ENCODE data around the gene CPED1.
A peak's percentile ranks its signal among the peaks of the same experiment; 100 is the strongest.

CPED1 gene

DNA sequence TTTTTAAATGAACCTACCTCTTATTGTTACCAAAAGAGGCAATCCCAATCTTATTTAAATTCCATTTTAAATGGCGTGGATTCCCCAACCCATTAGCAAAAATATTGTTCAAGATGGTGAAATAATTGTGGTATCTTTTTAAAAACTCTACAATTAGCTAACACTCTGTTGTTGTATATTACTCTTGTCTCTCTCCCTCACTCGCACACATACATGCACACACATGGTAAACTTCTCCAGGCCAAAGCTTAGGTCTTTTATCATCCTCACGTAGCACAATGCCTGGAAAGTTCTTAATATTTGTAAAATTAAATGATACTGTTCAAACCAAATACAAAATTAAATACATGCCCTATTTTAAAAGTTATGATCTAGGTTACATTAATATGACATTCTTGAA, 171.0 kb downstream of the CPED1 start:
- Mint-ChIP-seq H3K4me3 (no peak overlapping the region), H3K27me3 (no peaks in the 10 kb centered on the region), H3K9me3 (peaks cover 4% of the 10 kb centered on the region in 2 donors), H3K36me3 (peaks cover 2 to 5% of the 10 kb centered on the region in 2 donors), H3K27ac (no peak overlapping the region), H3K4me1 (peaks cover 22 to 34% of the 10 kb centered on the region in 2 donors)
- ATAC-seq (replicated peaks) (no peak), DNase-seq (no peak)

DNA sequence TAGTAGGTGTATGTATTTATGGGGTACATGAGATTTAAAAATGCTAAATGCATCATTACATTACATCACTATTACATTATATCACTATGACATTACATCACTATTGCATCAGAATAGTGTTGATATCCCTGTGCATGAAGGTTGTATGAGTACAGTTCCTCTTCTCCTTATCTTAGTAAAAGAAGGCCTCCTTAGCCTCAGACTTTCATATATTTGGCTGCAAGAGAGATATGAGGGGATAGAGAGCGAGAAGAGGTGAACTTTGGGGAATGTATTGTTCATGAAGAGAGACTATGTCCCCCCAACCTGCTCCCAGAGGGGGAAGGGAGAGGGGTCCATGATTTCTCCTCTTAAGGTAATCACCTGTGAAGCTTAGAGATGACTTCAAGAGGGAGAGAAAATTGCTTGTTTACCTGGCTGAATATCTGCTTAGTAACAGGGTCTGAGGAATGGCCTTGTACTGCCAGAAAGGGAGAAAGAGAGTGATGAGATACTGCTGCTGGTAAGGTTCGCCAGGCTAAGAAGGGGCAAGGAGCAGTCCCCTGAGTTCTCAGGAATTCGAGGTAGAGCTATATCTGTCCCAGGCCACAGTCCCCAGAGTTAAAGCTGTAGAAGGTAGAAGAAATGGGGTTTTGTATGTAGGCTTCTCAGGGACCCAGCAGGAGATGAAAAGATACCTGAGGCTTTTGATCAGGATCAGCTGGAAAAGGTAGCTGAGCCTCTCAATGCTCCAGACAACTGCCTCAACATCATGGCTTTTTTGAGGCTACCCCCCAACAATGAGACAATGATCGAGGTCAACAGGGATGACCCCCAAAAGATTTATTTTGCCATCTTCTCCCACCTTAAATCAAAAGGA, 171.9 kb downstream of the CPED1 start:
- peak; percentile 68 to 78 for ATAC-seq (replicated peaks)
- Mint-ChIP-seq H3K36me3 (peaks cover 2 to 5% of the 10 kb centered on the region in 2 donors), H3K27ac (peak overlapping the region; percentile 72)

DNA sequence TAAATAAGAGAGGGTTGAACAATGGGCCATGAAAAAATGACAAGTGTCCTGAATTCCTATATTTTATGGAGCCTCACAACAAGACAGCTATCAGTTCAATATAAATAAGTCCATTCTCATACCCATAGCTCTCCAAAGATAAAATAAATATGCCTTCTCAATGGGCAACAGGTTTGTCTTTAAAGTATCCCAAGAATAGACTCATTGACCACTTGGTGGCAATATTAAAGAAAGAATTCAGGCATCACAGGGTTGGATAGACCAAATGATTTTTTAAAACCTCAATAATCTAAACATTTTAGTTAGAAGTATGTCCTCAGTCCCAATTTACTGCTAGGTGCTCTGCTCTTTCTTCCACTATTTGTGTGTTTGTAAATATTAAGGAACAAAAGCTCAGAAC, 175.2 kb downstream of the CPED1 start:
- DNase-seq (no peak), ATAC-seq (replicated peaks) (peak in 1 of 2 donors; percentile 38)
- no peaks in the 10 kb centered on the region for H3K27me3 Mint-ChIP-seq
- no peak overlapping the region for H3K27ac Mint-ChIP-seq
- H3K9me3 Mint-ChIP-seq: no peaks in the 10 kb centered on the region
- H3K4me1 Mint-ChIP-seq: peaks cover 30 to 54% of the 10 kb centered on the region in 2 donors
- H3K36me3 Mint-ChIP-seq: peaks cover 0 to 2% of the 10 kb centered on the region in 2 donors
- H3K4me3 Mint-ChIP-seq: no peak overlapping the region

More for the DNA sequence above, 171.9 kb downstream of the CPED1 start:
- DNase-seq: no peak
- Mint-ChIP-seq H3K27me3 (no peaks in the 10 kb centered on the region), H3K9me3 (peaks cover 4% of the 10 kb centered on the region in 2 donors), H3K4me1 (peaks cover 26 to 40% of the 10 kb centered on the region in 2 donors), H3K4me3 (no peak overlapping the region)

DNA sequence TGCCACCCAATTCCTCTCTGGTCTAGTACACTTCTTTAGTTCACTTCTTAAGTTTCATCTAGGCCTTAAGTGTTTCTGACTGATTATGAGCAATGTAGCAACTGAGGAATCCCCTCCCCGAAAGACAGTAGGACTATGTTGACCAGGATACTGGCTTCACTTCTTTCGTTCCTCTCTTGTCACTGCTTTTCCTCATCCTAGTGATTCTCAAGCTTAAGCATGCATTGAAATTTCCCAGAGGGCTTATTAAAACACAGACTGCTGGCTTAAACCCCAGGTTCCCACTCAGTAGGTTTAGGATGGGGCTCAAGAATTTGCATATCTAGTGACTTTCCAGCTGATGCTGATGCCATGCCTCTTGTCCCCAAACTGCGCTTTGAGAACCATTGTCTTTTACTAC, 175.7 kb downstream of the CPED1 start:
- no peak for ATAC-seq (replicated peaks)
- H3K9me3 Mint-ChIP-seq: no peaks in the 10 kb centered on the region
- no peak for DNase-seq
- H3K4me1 Mint-ChIP-seq: peaks cover 30 to 54% of the 10 kb centered on the region in 2 donors
- H3K36me3 Mint-ChIP-seq: peaks cover 0 to 2% of the 10 kb centered on the region in 2 donors
- H3K27me3 Mint-ChIP-seq: no peaks in the 10 kb centered on the region
- no peak overlapping the region for H3K4me3 Mint-ChIP-seq
- no peak overlapping the region for H3K27ac Mint-ChIP-seq

DNA sequence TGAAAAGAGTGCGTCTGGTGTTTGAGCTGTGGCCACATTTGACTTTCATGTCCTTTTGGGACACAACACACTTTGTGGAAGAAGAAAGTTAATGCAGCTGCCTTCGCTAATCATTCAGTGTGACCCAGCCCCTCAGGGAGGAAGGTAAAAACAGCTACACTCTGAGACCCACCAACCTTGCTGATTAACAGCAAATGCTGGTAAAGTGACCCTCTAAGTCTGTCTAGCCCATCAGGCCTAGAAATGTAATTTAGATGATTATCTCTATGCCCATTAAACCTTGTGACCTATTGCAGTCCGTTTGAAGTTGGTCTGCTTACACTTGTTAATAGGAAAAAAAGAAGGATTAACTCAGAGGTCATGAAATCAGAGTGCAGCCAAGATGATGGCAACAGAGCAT, 178.4 kb downstream of the CPED1 start:
- peaks cover 2 to 5% of the 10 kb centered on the region in 2 donors for H3K36me3 Mint-ChIP-seq
- H3K4me1 Mint-ChIP-seq: peaks cover 22 to 46% of the 10 kb centered on the region in 2 donors
- H3K27ac Mint-ChIP-seq: peak overlapping the region; percentile 47
- H3K9me3 Mint-ChIP-seq: peaks cover 0 to 1% of the 10 kb centered on the region in 2 donors
- ATAC-seq (replicated peaks): peak; percentile 29 to 38
- no peak for DNase-seq
- no peaks in the 10 kb centered on the region for H3K27me3 Mint-ChIP-seq
- no peak overlapping the region for H3K4me3 Mint-ChIP-seq

DNA sequence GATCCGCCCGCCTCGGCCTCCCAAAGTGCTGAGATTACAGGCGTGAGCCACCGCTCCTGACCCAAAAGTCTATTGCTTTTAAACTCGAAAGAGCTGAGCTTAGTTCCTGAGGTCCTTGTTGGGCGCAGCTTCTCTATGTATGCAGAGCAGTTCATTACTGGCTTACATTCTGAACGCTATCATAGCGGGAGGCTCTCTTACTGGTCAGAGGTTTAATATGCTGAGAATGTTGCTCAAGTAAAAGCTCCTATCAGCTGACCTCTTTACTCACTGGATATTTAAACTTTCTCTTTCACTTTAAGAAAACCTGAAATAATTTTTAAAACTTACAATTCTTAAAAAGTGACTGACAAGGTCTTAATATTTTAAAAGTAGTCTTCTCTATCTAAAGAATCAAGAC, 179.5 kb downstream of the CPED1 start:
- H3K27me3 Mint-ChIP-seq: no peaks in the 10 kb centered on the region
- no peak for DNase-seq
- ATAC-seq (replicated peaks): no peak

DNA sequence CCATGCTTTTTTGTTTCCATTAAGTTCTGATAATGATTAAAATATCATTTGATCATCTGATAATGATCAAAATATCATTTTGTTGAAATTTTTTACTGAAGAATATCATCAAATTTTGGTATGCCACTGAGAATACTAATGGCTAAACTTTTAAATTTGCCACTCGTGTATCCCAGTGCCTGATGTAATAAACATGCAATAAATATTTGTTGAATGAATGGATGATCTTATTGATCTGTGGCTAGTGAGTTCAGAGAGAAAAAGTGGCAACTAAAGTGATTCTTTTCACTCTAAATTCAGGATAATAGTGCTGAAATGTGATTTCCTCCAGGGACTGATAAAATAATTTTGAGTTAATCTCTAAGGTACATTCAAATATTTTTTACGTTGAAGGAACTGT, 181.0 kb downstream of the CPED1 start:
- Mint-ChIP-seq H3K36me3 (peaks cover 0 to 11% of the 10 kb centered on the region in 2 donors), H3K4me1 (peaks cover 23 to 41% of the 10 kb centered on the region in 2 donors), H3K9me3 (peaks cover 4 to 7% of the 10 kb centered on the region in 2 donors), H3K4me3 (no peak overlapping the region), H3K27me3 (no peaks in the 10 kb centered on the region), H3K27ac (no peak overlapping the region)
- ATAC-seq (replicated peaks): no peak
- DNase-seq: no peak

More for the DNA sequence above, 179.5 kb downstream of the CPED1 start:
- no peak overlapping the region for H3K27ac Mint-ChIP-seq
- no peak overlapping the region for H3K4me3 Mint-ChIP-seq
- H3K9me3 Mint-ChIP-seq: peaks cover 0 to 1% of the 10 kb centered on the region in 2 donors
- peaks cover 2 to 5% of the 10 kb centered on the region in 2 donors for H3K36me3 Mint-ChIP-seq
- peaks cover 22 to 41% of the 10 kb centered on the region in 2 donors for H3K4me1 Mint-ChIP-seq

DNA sequence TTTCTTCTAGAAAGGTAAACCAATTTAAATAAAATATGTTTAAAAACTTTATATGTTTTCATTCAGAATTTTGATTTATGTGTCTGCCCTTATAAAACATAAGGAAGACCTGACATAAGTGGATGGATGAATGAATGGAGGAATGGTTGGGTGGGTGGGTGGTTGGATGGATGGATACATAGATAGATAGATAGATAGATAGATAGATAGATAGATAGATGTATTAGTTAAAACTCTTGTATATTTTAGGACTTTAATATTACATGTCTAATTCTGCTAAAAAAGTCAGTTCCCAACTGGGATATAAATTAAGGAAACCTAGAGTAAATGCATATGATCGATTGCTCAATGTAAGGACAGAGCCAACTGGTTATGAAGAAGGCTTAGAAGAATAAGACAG, 184.0 kb downstream of the CPED1 start:
- Mint-ChIP-seq H3K27me3 (no peaks in the 10 kb centered on the region), H3K27ac (no peak overlapping the region), H3K36me3 (peaks cover 5 to 18% of the 10 kb centered on the region in 2 donors), H3K9me3 (peaks cover 4 to 7% of the 10 kb centered on the region in 2 donors), H3K4me1 (peaks cover 20 to 31% of the 10 kb centered on the region in 2 donors), H3K4me3 (no peak overlapping the region)
- DNase-seq (no peak), ATAC-seq (replicated peaks) (no peak)

DNA sequence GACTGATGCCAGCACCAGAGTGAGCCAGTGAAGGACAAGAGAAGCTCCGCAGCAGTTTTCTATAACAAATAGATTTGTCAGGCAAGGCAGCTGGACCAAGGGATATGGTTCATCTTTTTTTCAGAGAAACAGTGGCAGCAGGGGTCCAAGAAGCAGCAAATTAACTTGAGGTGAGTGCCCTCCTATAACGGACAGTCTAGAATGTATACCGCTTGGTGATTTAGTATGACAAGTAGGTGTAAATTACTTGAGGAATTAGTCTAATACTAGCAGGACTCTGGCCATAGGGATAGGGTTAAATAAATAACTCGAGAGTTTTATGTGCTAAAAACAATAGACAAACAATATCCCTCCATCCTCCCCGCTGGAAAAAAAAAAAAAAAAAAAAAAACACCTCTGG, 187.3 kb downstream of the CPED1 start:
- Mint-ChIP-seq H3K27me3 (no peaks in the 10 kb centered on the region), H3K36me3 (peaks cover 15 to 23% of the 10 kb centered on the region in 2 donors), H3K27ac (no peak overlapping the region), H3K4me3 (no peak overlapping the region), H3K9me3 (peaks cover 7% of the 10 kb centered on the region in 2 donors), H3K4me1 (peaks cover 38 to 52% of the 10 kb centered on the region in 2 donors)
- DNase-seq: no peak
- no peak for ATAC-seq (replicated peaks)

DNA sequence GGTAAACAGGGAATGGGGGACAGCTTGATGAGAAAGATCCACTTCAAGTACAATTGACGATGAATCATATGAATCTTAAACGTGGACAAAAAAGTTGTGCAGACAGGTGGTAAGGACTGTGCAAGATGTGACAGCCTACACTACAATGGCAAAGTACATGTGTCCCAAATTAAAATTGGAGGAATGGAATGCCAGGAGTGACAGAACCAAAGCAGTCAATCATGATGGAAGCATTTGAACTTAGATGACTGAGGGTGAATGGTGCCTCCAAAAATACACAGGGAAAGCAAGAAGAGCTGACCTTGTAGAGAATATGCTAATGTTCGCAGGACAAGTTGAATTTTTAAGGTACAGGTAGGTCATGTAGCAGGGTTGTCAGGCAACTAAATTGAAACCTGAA, 189.9 kb downstream of the CPED1 start:
- no peaks in the 10 kb centered on the region for H3K27me3 Mint-ChIP-seq
- H3K27ac Mint-ChIP-seq: peak overlapping the region; percentile 87
- peaks cover 15 to 23% of the 10 kb centered on the region in 2 donors for H3K36me3 Mint-ChIP-seq
- ATAC-seq (replicated peaks) (no peak), DNase-seq (no peak)
- peaks cover 7% of the 10 kb centered on the region in 2 donors for H3K9me3 Mint-ChIP-seq
- H3K4me3 Mint-ChIP-seq: peak overlapping the region; percentile 69 to 71
- H3K4me1 Mint-ChIP-seq: peaks cover 45 to 69% of the 10 kb centered on the region in 2 donors

DNA sequence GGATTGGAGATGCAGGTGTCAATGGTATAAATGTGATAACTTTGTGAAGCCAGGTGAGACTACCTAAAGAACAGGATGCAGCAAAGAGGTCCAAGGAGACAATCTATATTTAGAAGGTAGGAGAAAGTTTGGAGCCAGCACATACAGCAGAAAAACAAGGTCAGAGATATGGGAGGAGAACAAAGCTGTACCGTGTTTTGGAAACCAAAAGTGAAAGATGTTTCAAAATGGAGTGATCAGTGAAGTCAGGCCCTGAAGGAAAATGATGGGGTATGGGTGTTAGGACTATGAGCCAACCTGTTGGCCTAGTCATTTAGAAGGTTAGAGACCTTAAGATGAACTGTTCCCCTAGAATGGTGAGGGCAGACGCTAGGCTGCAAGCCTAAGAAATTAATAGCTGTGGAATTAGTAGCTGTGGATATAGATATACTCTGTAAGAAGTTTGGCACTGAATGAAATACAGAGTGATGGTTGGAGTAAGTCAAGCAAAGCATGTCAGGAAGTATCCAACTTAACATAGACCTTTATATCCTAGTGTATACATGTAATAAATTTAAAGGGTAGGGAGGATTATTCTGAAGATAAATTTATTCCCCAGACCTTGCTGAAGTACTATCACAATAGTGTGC, 190.5 kb downstream of the CPED1 start:
- Mint-ChIP-seq H3K9me3 (peaks cover 5 to 6% of the 10 kb centered on the region in 2 donors), H3K4me1 (peaks cover 44 to 69% of the 10 kb centered on the region in 2 donors), H3K27ac (peak overlapping the region; percentile 87), H3K27me3 (no peaks in the 10 kb centered on the region), H3K36me3 (peaks cover 15 to 21% of the 10 kb centered on the region in 2 donors), H3K4me3 (peak overlapping the region; percentile 69 to 71)
- DNase-seq (no peak), ATAC-seq (replicated peaks) (peak; percentile 26 to 31)

DNA sequence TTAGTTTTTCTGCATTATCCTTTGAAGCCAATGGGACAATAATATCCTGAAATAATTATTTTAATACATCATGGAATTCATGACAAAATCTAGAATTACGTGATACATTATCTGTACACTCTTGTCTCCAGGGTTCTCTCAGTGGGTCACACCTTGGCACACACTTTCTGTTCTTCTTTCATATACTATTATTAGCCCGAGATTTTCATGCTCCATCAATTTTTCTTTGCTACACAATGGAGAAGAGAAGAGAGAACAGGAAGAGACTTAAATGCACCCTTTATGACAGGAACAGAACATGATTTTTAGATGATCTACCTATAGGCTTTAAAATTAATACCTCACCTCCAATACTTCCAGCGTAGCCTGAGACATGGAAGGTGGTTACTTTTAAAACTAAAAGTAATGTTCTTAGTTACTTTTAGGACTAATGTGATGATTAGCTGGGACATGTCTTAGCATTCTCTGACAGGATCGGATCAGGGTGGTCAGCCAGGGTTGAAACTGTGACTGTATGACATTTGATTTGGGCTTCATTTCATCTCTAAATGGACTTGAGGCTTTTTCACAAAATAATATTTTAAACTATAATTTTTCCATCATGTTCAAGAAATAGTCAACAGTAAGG, 192.0 kb downstream of the CPED1 start:
- Mint-ChIP-seq H3K27me3 (no peaks in the 10 kb centered on the region), H3K9me3 (peaks cover 2 to 3% of the 10 kb centered on the region in 2 donors), H3K4me3 (peak overlapping the region; percentile 75 to 79), H3K4me1 (peaks cover 40 to 72% of the 10 kb centered on the region in 2 donors), H3K36me3 (peaks cover 9 to 10% of the 10 kb centered on the region in 2 donors), H3K27ac (peak overlapping the region; percentile 98)
- peak; percentile 34 for DNase-seq
- ATAC-seq (replicated peaks): peak; percentile 96 to 97

DNA sequence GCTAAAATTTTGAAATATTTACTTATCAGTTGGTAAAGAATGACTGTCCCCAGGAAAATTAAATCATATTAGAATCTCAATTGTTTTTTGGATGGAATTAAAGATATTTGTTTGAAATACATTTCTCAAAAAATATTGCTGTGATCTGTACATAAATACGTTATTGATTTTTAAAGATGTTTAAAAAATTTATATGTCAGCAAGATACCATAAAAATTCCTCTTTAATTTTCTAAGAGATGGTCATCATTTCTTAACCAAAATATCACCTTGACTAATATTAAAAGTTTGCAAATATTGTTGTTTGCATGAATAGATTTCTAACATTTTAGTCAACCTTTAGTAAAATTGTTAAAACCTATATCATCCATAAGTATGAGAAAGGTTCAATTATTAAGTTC, 192.8 kb downstream of the CPED1 start:
- no peak for ATAC-seq (replicated peaks)
- peak overlapping the region; percentile 98 for H3K27ac Mint-ChIP-seq
- H3K4me1 Mint-ChIP-seq: peaks cover 39 to 69% of the 10 kb centered on the region in 2 donors

DNA sequence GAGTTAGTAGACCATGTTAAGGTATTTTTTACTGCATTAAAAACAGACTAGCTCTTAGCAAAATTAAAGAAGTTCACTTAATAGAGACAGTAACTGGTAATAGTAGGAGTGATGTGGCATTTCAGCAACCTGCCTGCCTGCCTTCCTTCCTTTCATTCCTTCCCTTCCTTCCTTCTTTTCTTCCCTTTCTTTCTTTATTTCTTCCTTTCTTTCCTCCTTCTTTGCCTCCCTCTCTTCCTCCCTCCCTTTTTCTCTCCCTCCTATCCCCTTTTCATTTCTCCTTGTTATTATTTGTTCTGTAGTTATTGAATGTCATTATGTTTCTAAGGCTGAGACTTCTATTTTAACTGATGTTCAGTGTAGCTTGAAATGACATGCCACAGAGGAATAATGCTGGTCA, 193.8 kb downstream of the CPED1 start:
- ATAC-seq (replicated peaks): peak; percentile 22 to 26

More for the DNA sequence above, 192.8 kb downstream of the CPED1 start:
- Mint-ChIP-seq H3K4me3 (no peak overlapping the region), H3K27me3 (no peaks in the 10 kb centered on the region), H3K9me3 (peaks cover 2 to 3% of the 10 kb centered on the region in 2 donors), H3K36me3 (peaks cover 9 to 10% of the 10 kb centered on the region in 2 donors)
- no peak for DNase-seq

More for the DNA sequence above, 193.8 kb downstream of the CPED1 start:
- Mint-ChIP-seq H3K27me3 (no peaks in the 10 kb centered on the region), H3K4me1 (peaks cover 38 to 71% of the 10 kb centered on the region in 2 donors), H3K4me3 (peak overlapping the region; percentile 47 to 60), H3K36me3 (peaks cover 9 to 13% of the 10 kb centered on the region in 2 donors), H3K9me3 (peaks cover 2 to 6% of the 10 kb centered on the region in 2 donors), H3K27ac (peak overlapping the region; percentile 84)
- no peak for DNase-seq

All from stimulated activated naive B cell treated with anti-CD40 and anti-IgM and Interleukin-4, amounts not matched to agents 10 μg/mL and 1 μg/mL and 100 μg/mL, for 72 hours (primary cell).